HepG2 (cell line): ENCODE results near the gene EXOSC7.

Experiments used
- CREBL2 ChIP-seq: sonication (generic); formaldehyde crosslinking; IDR thresholded peaks from 2 replicates; pipeline ENCODE4 v1.8.1; 2023; ENCODE audit warnings: missing genetic modification reagents, mild to moderate bottlenecking, borderline replicate concordance
- IKZF1 ChIP-seq: fragments of 450-650 bp; IDR thresholded peaks from 2 replicates; pipeline ENCODE4 v1.7.1; 2016
- MTF1 ChIP-seq: sonication (generic); formaldehyde crosslinking; IDR thresholded peaks from 2 replicates; pipeline ENCODE4 v1.5.0; 2020; ENCODE audit warnings: missing genetic modification reagents
- REST ChIP-seq, 2 experiments: IDR thresholded peaks; 2 replicates each; pipeline ENCODE4 v1.6.1; 2011 to 2012; ENCODE audit warnings: low read length in 2 of 2, borderline replicate concordance in 1 of 2, low read depth in 1 of 2, mild to moderate bottlenecking in 1 of 2, moderate library complexity in 1 of 2
- RXRB ChIP-seq: IDR thresholded peaks from 2 replicates; pipeline ENCODE4 v1.6.1; 2016; ENCODE audit warnings: borderline replicate concordance, missing genetic modification reagents, missing compliant biosample characterization
- ZBTB14 ChIP-seq: sonication (generic); formaldehyde crosslinking; IDR thresholded peaks from 2 replicates; pipeline ENCODE4 v1.4.0; 2020; ENCODE audit warnings: missing genetic modification reagents
- ZBTB33 ChIP-seq: sonication (generic); formaldehyde crosslinking; IDR thresholded peaks from 2 replicates; pipeline ENCODE4 v1.4.0; 2020; ENCODE audit warnings: missing genetic modification reagents

- TF ChIP-seq IKZF1 (no peak), ZBTB14 (CRISPR knock-in tag) (no peak), REST (IDR thresholded peaks at IDR 0.05; ENCODE audit: borderline replicate concordance in 1 of 2, low read depth in 1 of 2, low read length in 2 of 2) (no peak), RXRB (CRISPR knock-in tag) (no peak), ZBTB33 (CRISPR knock-in tag) (no peak), CREBL2 (CRISPR knock-in tag) (no peak), MTF1 (CRISPR knock-in tag) (no peak)
These were observed 6.2 kb upstream of the EXOSC7 start for GRCh38 chr3:44969828-44970179.
